ENCODE measurements around the gene ADAM15.

Gene ADAM15

DNA sequence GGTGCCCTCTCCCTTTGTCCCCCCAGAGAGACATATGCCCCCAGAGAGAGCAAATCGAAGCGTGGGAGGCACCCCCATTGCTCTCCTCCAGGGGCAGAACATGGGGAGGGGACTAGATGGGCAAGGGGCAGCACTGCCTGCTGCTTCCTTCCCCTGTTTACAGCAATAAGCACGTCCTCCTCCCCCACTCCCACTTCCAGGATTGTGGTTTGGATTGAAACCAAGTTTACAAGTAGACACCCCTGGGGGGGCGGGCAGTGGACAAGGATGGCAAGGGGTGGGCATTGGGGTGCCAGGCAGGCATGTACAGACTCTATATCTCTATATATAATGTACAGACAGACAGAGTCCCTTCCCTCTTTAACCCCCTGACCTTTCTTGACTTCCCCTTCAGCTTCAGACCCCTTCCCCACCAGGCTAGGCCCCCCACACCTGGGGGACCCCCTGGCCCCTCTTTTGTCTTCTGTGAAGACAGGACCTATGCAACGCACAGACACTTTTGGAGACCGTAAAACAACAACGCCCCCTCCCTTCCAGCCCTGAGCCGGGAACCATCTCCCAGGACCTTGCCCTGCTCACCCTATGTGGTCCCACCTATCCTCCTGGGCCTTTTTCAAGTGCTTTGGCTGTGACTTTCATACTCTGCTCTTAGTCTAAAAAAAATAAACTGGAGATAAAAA is 35.9 kb downstream of the ADAM15 start:
- DNase-seq: no peak

DNA sequence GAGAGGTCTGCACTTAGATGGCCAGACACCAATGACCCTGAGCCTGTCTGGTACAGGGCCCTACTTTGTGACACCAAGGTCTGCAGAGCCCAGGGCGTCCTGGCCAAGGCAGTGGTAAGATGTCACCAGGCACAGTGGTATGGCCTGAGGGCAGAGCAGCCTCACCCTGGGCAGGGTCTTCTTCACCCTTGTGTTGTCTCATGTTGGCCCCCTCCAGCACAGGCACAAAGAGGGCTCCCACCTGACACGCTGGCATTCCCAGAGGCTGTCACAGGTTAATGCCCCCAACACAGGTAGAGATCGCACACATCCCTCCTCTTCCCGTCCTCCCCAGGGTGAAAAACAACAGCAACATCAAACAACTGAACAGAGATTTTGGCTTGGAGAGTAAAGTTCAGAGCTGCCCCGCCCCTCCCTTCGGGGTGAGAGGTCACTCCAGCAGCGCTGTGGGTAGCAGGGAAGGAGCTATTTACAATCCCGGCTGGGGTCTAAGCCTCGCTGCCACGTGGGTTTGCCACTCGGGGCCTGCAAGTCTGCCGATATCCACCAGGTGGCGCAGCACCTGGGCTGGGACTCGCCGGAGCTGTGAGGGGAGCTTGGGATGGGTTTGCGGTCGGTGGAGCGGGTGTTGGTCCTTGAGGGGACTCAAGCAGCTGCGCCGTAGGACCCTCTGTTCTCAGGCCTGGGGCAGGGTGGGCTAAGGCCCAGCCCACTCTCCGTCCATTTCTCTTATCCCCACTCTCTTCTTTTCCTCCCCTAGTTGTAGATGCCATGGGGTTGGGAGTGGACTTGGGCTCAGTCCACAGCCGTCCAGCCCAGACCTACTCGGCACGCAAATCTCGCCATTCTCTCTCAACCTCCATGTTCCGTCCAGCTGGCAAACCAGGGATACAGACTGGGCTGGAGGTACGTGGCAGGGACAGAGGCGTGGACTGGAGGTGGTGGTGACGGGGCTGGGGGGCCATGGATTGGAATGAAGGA is 40.2 kb downstream of the ADAM15 start:
- peak; percentile 71 for DNase-seq

DNA sequence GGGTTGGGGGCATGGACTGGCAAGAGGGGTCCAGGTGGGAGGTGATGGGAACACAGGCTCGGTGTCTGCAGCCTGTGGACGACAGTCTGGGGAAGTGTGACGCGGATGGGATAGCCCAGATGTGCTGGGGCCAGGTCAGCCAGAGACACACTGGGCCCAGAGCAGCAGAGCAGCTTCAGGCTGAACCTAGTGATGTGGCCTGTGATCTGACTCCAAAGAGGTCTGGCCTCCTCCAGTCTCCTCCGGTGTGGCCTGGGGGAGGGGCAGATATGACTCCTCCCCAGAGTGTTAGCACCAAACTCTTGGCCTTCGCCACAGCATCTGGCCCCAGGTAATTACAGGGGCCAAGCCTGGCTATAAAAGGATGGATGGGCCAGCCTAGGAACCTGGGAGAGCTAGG is 41.0 kb downstream of the ADAM15 start:
- no peak for DNase-seq

DNA sequence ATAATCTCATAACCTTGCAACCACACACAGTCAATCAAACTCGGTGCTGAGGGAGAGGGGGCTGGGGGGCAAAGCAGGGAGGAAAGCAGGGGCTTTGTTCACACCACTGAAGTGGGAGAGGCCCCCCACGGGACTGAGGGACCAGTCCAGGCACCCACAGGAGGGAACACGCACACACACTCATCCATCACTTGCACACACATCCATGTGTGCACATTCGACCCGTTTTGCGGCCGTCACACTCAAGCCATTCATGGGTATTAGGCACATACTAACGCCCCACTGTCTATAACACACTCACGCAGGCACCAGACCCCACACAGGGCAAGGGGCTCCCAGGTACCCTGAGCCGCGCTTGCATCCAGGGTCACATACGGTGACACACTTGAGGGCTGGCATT is 41.5 kb downstream of the ADAM15 start:
- no peak for DNase-seq

DNA sequence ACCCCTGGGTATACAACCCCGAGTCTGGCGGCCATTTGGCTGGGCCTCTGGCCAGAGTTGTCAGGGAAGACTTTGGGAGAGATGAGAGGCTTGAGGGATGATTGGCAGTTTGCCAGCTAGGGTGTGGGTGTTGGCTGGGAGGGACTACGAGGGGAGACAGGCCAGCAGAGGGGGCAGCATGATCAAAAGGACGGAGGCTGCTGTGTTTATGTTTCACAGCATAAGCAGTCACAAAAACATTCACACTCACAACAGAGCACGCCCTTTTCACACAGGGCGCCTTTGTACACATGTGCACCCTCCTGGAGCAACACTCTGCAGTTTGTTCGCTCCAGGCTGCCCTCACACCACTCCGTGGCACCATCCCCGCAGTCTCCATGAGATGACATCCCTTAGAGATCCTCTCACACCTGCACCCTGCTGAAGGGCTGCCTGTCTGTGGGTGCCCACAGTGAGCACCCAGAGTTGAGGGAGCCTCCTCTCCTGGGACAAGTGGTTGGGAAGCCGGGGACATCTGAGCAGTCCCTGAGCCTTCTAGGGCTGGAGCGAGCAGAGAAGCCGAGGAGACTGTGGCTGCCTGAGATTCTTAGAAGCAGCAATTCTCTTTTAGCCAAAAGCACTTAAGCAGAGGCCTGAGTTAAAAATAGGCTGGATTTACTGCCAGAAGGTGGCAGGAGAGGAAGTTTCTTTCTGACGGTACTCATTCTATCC is 43.0 kb downstream of the ADAM15 start:
- no peak for DNase-seq

DNA sequence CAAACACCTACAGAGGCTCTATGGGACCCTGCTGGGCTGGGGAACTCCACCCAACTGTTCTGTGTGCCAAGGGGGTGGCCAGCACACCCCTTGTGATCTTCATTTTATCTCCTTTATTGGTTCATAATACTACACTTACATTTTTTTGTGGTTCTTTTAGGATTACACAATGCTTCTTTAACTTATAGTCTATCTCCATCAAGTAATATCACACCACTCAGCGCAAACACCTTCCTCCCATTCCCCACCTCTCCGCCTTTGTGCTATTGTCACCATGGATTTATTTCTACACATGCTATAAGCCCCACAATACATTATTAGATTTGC is 43.5 kb downstream of the ADAM15 start:
- DNase-seq: no peak

DNA sequence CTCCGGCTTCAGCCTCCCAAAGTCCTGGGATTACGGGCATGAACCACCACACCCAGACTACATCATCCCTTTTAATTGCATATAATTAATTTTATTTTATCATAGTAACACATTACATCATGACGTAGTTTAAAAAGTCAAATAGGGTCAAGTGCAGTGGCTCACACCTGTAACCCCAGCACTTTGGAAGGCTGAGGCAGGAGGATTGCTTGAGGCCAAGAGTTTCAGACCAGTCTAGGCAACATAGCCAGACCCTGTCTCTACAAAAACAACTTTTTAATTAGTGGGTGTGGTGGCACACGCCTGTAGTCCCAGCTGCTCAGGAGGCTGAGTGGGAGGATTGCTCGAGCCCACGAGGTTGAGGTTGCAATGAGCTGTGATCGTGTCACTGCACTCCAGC is 48.2 kb downstream of the ADAM15 start:
- DNase-seq: no peak

DNA sequence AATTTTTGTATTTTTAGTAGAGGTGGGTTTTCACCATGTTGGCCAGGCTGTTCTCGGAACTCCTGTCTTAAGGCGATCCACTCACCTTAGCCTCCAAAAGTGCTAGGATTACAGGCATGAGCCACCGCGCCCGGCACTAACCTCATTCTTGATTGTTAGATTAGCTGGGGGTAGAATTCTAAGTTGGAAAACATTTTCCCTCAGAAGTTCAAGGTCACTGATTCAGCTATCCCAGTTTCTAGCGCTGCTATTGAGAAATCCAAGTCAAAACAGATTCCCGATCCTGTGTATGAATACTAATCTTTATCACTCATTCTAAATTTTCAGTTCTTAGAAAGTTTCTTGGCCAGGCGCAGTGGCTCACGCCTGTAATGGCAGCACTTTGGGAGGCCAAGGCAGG is 52.2 kb downstream of the ADAM15 start:
- no peak for DNase-seq

DNA sequence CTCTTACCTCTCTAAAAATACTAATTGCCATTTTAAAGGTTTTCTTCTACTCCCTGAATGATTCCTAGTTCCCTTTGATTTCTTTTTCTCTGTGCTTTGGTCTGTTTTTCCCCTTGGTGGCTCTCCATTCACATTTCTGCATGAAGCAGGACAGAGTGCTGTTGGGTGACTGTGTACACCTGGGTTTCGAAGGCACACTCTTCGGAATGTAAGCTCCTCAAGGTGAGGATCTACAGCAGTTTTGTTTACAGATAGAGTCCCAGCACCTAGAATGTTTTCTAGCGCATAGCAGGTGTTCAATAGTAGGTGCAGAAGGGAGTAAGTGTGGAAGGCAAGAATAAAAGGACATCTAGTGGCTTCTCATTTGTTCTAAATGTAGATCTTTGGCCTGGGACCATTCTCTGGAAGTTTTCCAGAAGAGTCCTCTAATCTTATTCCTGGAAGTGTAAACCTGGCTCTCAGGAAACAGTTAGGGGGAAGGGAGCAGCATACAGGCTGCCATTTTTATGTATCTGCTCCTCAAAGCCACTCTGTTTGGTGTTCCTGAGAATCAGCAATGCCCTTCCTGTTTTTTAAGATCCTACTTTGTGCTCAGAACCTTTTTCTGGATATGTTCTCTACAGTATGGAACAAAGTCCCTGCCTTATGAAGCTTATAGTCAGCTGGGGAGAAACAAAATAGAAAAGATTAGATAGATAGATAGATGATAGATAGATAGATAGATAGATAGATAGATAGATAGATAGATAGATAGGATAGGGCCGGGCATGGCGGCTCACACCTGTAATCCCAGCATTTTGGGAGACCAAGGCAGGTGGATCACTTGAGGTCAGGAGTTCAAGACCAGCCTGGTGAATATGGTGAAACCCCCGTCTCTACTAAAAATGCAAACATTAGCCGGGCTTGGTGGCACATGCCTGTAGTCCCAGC is 53.8 kb downstream of the ADAM15 start:
- DNase-seq: no peak

DNA sequence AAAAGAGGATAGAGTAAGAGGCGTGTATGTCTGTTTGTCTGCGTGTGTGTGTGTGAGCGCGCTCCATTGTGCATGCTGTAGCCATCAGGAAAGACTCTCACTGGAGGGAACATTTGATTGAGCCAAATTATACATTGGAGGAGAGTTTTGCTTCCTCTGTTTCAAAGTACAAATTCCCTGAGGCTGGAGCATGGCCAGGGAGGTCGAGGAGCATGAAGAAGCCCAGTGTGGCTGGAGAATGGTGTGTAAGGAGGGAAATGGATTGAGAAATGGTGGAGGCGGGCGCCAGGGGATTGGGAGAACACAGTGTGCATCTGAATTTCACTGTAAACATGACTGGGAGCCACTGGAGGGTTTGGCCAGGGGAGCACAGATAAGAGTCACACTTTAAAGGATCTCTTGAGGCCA is 54.5 kb downstream of the ADAM15 start:
- no peak for DNase-seq

DNA sequence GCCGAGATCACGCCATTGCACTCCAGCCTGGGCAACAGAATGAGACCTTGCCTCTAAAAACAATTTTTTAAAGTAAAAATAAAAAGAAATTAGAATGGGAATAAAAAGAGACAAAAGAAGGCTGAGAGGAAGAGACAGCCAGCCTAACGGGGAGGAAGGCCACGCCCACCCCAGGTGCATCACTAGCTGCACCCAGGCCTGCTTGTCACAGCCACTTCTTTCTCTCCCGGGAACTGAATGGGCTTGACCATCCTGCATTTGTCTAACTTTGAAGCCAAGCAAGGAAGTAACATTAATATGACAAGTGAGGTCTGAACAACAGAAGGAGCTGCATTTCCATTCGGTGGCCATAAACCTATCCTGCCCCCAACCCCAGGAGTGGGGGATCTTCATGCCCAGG is 55.7 kb downstream of the ADAM15 start:
- DNase-seq: no peak

DNA sequence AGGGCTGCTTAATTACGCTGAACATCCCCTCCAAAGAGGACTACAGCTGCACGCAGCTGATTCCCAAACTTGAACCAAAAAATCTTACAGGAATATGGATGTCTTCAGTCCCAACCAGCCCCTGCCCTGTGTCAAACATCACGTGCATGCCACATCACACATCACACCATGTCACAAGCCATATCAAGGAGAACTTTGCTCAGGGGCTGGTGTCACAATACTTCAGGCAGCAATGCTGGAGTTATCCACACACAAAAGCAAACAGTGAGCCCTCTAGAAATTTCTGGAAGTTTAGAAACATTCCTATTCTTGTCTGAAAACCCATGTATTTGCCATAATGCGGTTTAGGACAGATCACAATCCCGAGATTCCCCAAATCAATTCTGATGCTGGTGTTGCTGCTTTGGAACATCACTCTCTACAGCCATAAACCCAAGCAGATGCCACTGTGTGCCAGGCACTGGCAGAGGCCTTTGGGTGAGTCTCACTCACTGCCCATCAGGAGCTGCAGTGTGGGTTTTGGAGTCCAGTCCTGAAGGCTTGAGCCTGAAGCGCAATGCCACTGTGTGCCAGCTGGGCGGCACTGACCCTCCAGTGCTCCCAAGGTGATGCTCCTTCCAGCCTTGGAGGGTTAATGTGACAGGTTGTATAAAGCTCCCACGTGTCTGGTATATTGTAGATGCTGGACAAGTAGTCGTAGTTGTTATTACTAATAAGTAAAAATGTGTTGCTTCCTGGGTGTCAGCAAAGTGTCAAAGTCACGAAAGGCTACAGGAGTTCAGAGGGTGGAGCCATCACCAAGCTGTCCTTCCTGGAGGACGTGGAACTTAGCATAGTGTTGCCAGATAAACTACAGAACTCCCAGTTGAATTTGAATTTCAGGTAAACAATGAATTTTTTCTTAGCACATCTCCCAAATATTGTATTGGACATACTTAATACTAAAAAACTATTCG is 56.5 kb downstream of the ADAM15 start:
- DNase-seq: no peak

DNA sequence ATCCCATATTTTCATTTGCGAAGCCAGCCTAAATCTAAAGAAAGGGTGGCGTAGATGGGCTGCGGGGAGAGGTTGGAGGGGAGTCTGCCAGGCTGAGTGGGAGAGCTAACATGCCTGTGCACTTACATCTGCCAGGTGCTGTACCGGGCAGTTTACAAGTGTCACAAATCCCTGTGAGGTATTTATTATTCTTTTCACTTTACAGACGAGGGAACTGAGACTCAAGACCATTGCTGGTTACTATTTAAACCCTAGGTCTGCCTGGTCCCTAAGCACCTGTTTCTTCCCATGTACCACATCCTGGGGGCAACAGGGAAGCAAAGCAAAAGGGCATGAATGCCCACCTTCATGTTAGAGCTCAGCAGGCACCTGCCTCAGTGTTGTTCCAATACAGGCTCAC is 57.2 kb downstream of the ADAM15 start:
- DNase-seq: no peak

DNA sequence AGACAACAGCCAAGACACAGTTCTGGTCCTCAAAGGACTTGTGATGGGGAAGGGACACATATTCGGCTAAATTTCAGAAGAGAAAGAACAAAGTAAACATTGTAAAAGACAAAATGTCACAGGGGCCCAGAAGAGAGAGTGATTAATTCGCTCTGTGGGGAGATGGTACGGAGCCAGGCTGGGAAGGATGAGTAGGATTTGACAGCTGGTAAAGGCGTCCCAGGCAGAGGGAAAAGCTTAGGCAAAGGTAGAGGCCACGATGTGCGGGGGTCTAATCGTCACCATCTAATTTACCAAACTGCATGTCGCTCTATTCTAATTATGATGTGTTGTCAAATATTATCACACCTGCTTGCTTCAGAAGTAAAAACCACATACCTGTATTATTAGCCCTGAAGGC is 59.3 kb downstream of the ADAM15 start:
- DNase-seq: no peak

DNA sequence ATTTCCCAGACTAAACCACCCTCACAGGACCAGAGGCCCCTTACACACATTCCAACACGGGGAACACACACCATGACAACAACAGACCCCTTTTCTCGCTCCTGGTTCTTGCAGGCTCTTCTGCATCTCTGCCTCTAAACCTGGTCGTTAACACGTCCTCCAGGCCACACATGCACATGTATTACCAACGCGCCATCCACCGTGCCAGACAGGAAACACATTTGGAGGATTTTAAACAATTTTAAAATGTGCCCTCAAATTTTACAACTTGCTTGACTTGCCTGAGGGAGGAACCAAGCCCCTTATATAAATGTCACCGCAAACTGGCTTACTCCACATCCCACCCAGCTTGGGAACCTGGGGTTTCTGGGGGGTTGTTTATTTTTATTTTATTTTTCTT is 59.7 kb downstream of the ADAM15 start:
- DNase-seq: no peak
